HepG2 (cell line): ENCODE results near the gene PRKCB. TPM values are rescaled to one million over a fixed set of nuclear protein-coding genes. Genes with fewer than 3 reads are reported as not detected.

Source experiments
- ATAC-seq: fragments of 200-7000 bp; cut with Tn5 transposase; 3 replicates; pipeline ENCODE4 v1.9.1; 2020; ENCODE audit warnings: mild to moderate bottlenecking, moderate library complexity
- BruUV-seq: library from RNA; stranded (reverse); fragments of 400-500 nt; replicated peaks from 2 replicates; lab custom pipeline; 2021; lab: Mats Ljungman, UMichigan
- CTCF ChIA-PET: fragments of 300-600 bp; formaldehyde crosslinking; extraction: SDS; loops from one replicate; lab custom pipeline; 2021; ENCODE audit warnings: low total read pairs, inconsistent platforms, low intra/inter-chr PET ratio; lab: Yijun Ruan, JAX
- POLR2A ChIA-PET: fragments of 350-600 bp; sonication (Branson Sonifier 250); formaldehyde crosslinking; loops from one replicate; lab custom pipeline; 2020; ENCODE audit warnings: antibody characterized with exemption, inconsistent platforms; lab: Yijun Ruan, JAX
- DNase-seq: peaks from one replicate; pipeline ENCODE4 v3.0.0-alpha.2; 2015; ENCODE audit warnings: low spot score
- FAIRE-seq: peaks from 3 replicates; lab custom pipeline; 2011; peaks lifted over from hg19 to GRCh38; lab: Jason Lieb, UNC
- H2AFZ ChIP-seq: one replicate; pipeline ENCODE4 v1.6.1; 2011; ENCODE audit warnings: low read length, inconsistent platforms
- H3K27ac ChIP-seq: fragments of 300-600 bp; 3 replicates; pipeline ENCODE4 v1.8.0; 2011; ENCODE audit warnings: mixed run types, mild to moderate bottlenecking, mixed read lengths, low read length, inconsistent platforms; ENCODE audit not compliant: insufficient read depth; ENCODE audit errors: extremely low read length
- H3K27me3 ChIP-seq, 2 experiments: fragments of 200-600 bp in 1 of 2; 2 replicates in 1 of 2; 3 replicates in 1 of 2; pipeline versions ENCODE4 v1.6.0 to v1.8.0; 2011; ENCODE audit warnings: low read length in 2 of 2, mild to moderate bottlenecking in 2 of 2, moderate library complexity in 2 of 2, inconsistent platforms in 1 of 2; ENCODE audit not compliant: insufficient read depth in 2 of 2, control insufficient read depth in 1 of 2
- H3K36me3 ChIP-seq, 2 experiments: fragments of 200-600 bp in 1 of 2; replicated peaks in 1 of 2; 2 replicates in 1 of 2; 3 replicates in 1 of 2; pipeline versions ENCODE4 v1.5.1 to v1.8.0; 2011; ENCODE audit warnings: low read length in 2 of 2, inconsistent platforms in 1 of 2; ENCODE audit not compliant: insufficient read depth in 2 of 2, control insufficient read depth in 1 of 2
- H3K4me1 ChIP-seq: 2 replicates; pipeline ENCODE4 v1.5.1; 2012; ENCODE audit warnings: low read length, inconsistent platforms; ENCODE audit not compliant: insufficient read depth
- H3K4me2 ChIP-seq: 2 replicates; pipeline ENCODE4 v1.6.0; 2011; ENCODE audit warnings: low read depth, low read length, inconsistent platforms
- H3K4me3 ChIP-seq, 3 experiments: fragments of 200-600 bp in 1 of 3; sonication (generic), shearing (Covaris generic) in 1 of 3; replicated peaks in 1 of 3; 2 replicates each; pipeline ENCODE4 v1.5.1; 2011 to 2016; ENCODE audit warnings: low read length in 3 of 3, inconsistent platforms in 2 of 3, low read depth in 2 of 3, mild to moderate bottlenecking in 2 of 3, control low read depth in 1 of 3, mixed read lengths in 1 of 3; ENCODE audit not compliant: insufficient read depth in 1 of 3
- H3K79me2 ChIP-seq: one replicate; pipeline ENCODE4 v1.6.1; 2011; ENCODE audit warnings: low read length, inconsistent platforms; ENCODE audit not compliant: insufficient read depth
- H3K9ac ChIP-seq: 2 replicates; pipeline ENCODE4 v1.6.0; 2011; ENCODE audit warnings: mild to moderate bottlenecking, low read depth, low read length, inconsistent platforms; ENCODE audit not compliant: insufficient read depth
- H3K9me3 ChIP-seq: 2 replicates; pipeline ENCODE4 v1.5.1; 2012; ENCODE audit warnings: mild to moderate bottlenecking, low read length
- H4K20me1 ChIP-seq: 2 replicates; pipeline ENCODE4 v1.6.0; 2011; ENCODE audit warnings: inconsistent platforms, mild to moderate bottlenecking, low read length, moderate library complexity; ENCODE audit not compliant: insufficient read depth
- DNMT1 ChIP-seq: sonication (generic); formaldehyde crosslinking; IDR thresholded peaks from 2 replicates; pipeline ENCODE4 v1.5.1; 2020; ENCODE audit warnings: mild to moderate bottlenecking, missing genetic modification reagents
- EP300 ChIP-seq, 3 experiments: sonication (generic) in 1 of 3; formaldehyde crosslinking in 1 of 3; IDR thresholded peaks; 2 replicates each; pipeline versions ENCODE4 v1.5.1 to v1.6.1; 2011 to 2020; ENCODE audit warnings: low read depth in 2 of 3, low read length in 2 of 3, borderline replicate concordance in 1 of 3, improper control_type of control experiment in 1 of 3, mild to moderate bottlenecking in 1 of 3, missing genetic modification reagents in 1 of 3, moderate library complexity in 1 of 3
- FOSL1 ChIP-seq: sonication (generic); formaldehyde crosslinking; IDR thresholded peaks from 2 replicates; pipeline ENCODE4 v1.9.0; 2021; ENCODE audit warnings: missing genetic modification reagents, borderline replicate concordance
- HNRNPK ChIP-seq: fragments of 200-400 bp; formaldehyde crosslinking; IDR thresholded peaks from 2 replicates; pipeline ENCODE4 v1.6.1; 2018; ENCODE audit warnings: low read length, low read depth, moderate library complexity, mild to moderate bottlenecking; ENCODE audit not compliant: poor library complexity, severe bottlenecking
- PAXIP1 ChIP-seq: sonication (generic); formaldehyde crosslinking; conservative IDR thresholded peaks from 2 replicates; pipeline ENCODE4 v1.4.0; 2020; ENCODE audit warnings: mild to moderate bottlenecking, missing genetic modification reagents, moderate library complexity
- ZBTB39 ChIP-seq: sonication (generic); formaldehyde crosslinking; IDR thresholded peaks from 2 replicates; pipeline ENCODE4 v1.5.0; 2020; ENCODE audit warnings: missing genetic modification reagents
- ZMYM4 ChIP-seq: sonication (generic); formaldehyde crosslinking; IDR thresholded peaks from 2 replicates; pipeline ENCODE4 v1.8.1; 2023; ENCODE audit warnings: mild to moderate bottlenecking, missing genetic modification reagents
- ZNF12 ChIP-seq: sonication (generic); formaldehyde crosslinking; IDR thresholded peaks from 2 replicates; pipeline ENCODE4 v1.5.0; 2020; ENCODE audit warnings: missing genetic modification reagents
- ZNF3 ChIP-seq: IDR thresholded peaks from 2 replicates; pipeline ENCODE4 v1.7.0; 2017; ENCODE audit warnings: inconsistent platforms
- ZNF335 ChIP-seq: sonication (generic); formaldehyde crosslinking; IDR thresholded peaks from 2 replicates; pipeline ENCODE4 v1.4.0; 2020; ENCODE audit warnings: missing genetic modification reagents
- ZNF510 ChIP-seq: sonication (generic); formaldehyde crosslinking; IDR thresholded peaks from 2 replicates; pipeline ENCODE4 v1.4.0; 2020; ENCODE audit warnings: low read depth, mild to moderate bottlenecking, missing genetic modification reagents
- ZNF589 ChIP-seq: sonication (generic); formaldehyde crosslinking; conservative IDR thresholded peaks from 2 replicates; pipeline ENCODE4 v1.8.0; 2022; ENCODE audit warnings: mild to moderate bottlenecking, moderate library complexity, missing genetic modification reagents
- ZNF607 ChIP-seq: sonication (generic); formaldehyde crosslinking; IDR thresholded peaks from 2 replicates; pipeline ENCODE4 v1.5.1; 2020; ENCODE audit warnings: missing genetic modification reagents, mild to moderate bottlenecking, borderline replicate concordance
- ZNF737 ChIP-seq: sonication (generic); formaldehyde crosslinking; IDR thresholded peaks from 2 replicates; pipeline ENCODE4 v1.5.0; 2020; ENCODE audit warnings: missing genetic modification reagents, mild to moderate bottlenecking, borderline replicate concordance
- ZNF75D ChIP-seq: sonication (generic); formaldehyde crosslinking; IDR thresholded peaks from 2 replicates; pipeline ENCODE4 v1.8.1; 2023; ENCODE audit warnings: missing genetic modification reagents, mild to moderate bottlenecking, borderline replicate concordance
- ZNF777 ChIP-seq: sonication (generic); formaldehyde crosslinking; IDR thresholded peaks from 2 replicates; pipeline ENCODE4 v1.4.0; 2020; ENCODE audit warnings: missing genetic modification reagents
- WGBS: methylation state at CpG from one replicate; pipeline ENCODE4 v1.1.6; 2017; ENCODE audit warnings: low lambda C conversion rate; 5-methylcytosine and 5-hydroxymethylcytosine counted together
- in situ Hi-C: cut with HindIII; loops from 2 replicates; pipeline ENCODE4 v1.10.0; 2017; ENCODE audit warnings: low pct_unique_long_range_greater_than_20kb; ENCODE audit not compliant: extremely low pct_ligation_motif_present
- intact Hi-C: fragments of 100-400 bp; cut with micrococcal nuclease; formaldehyde crosslinking; loops from one replicate; pipeline ENCODE4 v1.10.0; 2022; ENCODE audit not compliant: unreplicated experiment
- polyA plus RNA-seq, 8 experiments: library from polyadenylated mRNA; depleted of rRNA in 3 of 8; stranded (reverse) in 7 of 8; unstranded in 1 of 8; fragments of >200 nt; fragmentation: Illumina TruSeq in 4 of 8; extraction: Trizol in 4 of 8; gene quantifications; 2 replicates each; pipeline versions ENCODE4 v1.2.1 to v1.2.3, GENCODE V29; 2011 to 2016; ENCODE audit warnings: low read depth in 4 of 8, missing spikeins in 1 of 8, mixed read lengths in 1 of 8; ENCODE audit not compliant: insufficient read depth in 1 of 8
- total RNA-seq, 5 experiments: library from RNA; depleted of rRNA; stranded (reverse); fragments of >200 nt; fragmentation: Illumina TruSeq; extraction: Trizol; gene quantifications; 2 replicates each; pipeline ENCODE4 v1.2.3, GENCODE V29; 2016; ENCODE audit warnings: low read depth in 1 of 5
- TF ChIP-seq, protein P1 (sequence below): sonication (generic); formaldehyde crosslinking; IDR thresholded peaks from 2 replicates; pipeline ENCODE4 v1.5.1; 2020; ENCODE audit warnings: missing genetic modification reagents, mild to moderate bottlenecking, borderline replicate concordance

The PRKCB gene
- total and polyA plus RNA-seq, 2 of the 13 experiments (the other 11 are each of a cell fraction or from before 2014, with no cell fraction given), result 0.01 TPM; not detected in 1

DNA sequence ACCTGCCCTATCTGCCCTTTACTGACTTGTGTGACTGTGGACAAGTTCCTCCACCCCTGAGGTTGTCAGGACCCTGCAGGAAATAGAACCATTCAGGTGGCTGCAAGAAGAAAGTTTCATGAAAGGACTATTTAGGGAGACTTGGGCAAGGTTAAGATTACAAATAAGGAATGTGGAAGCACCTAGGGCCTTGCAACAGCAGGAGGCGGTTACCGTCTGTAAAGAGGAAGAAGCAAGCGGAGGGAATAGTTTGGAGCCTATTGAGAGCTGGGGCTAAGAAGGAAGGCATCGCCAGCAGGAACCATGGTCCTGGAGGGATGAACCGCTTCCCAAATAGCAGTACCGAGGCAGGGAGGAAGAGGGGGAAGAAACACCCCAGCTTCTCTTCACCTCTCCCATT is 132.4 kb downstream of the PRKCB start:
- Histone ChIP-seq H3K79me2 (no peaks in the 10 kb centered on the region), H3K9me3 (no peaks in the 10 kb centered on the region), H3K27me3 (peaks cover 0 to 22% of the 10 kb centered on the region in 2 experiments; a peak in 2 of 5 replicates), H3K4me2 (no peak overlapping the region), H3K9ac (no peak overlapping the region), H4K20me1 (no peaks in the 10 kb centered on the region), H3K4me1 (peaks cover 6% of the 10 kb centered on the region; the same call in 1 of the 2 replicates), H3K4me3 (no peak overlapping the region), H2AFZ (no peak overlapping the region), H3K27ac (no peak overlapping the region), H3K36me3 (no peaks in the 10 kb centered on the region)
- no peak for DNase-seq
- BruUV-seq, result no TSS peak
- FAIRE-seq, result no peak
- WGBS, result 34% methylated on average over 6 of the region's 6 CpGs
- ATAC-seq, result no peak
- intact Hi-C loops, result no loop called here
- POLR2A ChIA-PET, result no interaction called here
- CTCF ChIA-PET, result no interaction called here
- in situ Hi-C loops, result no loop called here
- TF ChIP-seq ZNF589 (CRISPR knock-in tag), result no peak
- TF ChIP-seq ZNF3, result no peak
- no peak for TF ChIP-seq ZNF12 (CRISPR knock-in tag)
- TF ChIP-seq, protein P1, sequence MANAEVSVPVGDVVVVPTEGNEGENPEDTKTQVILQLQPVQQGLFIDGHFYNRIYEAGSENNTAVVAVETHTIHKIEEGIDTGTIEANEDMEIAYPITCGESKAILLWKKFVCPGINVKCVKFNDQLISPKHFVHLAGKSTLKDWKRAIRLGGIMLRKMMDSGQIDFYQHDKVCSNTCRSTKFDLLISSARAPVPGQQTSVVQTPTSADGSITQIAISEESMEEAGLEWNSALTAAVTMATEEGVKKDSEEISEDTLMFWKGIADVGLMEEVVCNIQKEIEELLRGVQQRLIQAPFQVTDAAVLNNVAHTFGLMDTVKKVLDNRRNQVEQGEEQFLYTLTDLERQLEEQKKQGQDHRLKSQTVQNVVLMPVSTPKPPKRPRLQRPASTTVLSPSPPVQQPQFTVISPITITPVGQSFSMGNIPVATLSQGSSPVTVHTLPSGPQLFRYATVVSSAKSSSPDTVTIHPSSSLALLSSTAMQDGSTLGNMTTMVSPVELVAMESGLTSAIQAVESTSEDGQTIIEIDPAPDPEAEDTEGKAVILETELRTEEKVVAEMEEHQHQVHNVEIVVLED (CRISPR knock-in tag), result no peak
- no peak for TF ChIP-seq ZNF737
- TF ChIP-seq PAXIP1 (CRISPR knock-in tag), result no peak
- no peak for TF ChIP-seq FOSL1
- no peak for TF ChIP-seq ZNF335 (CRISPR knock-in tag)
- TF ChIP-seq ZNF510 (CRISPR knock-in tag), result no peak
- TF ChIP-seq ZNF75D (CRISPR knock-in tag), result no peak
- TF ChIP-seq ZBTB39, result no peak
- no peak for TF ChIP-seq ZMYM4 (CRISPR knock-in tag)
- no peak for TF ChIP-seq HNRNPK
- TF ChIP-seq ZNF607 (CRISPR knock-in tag), result no peak
- no peak for TF ChIP-seq EP300 (IDR thresholded peaks at IDR 0.05; ENCODE audit: low read depth in 2 of 2, low read length in 2 of 2)
- TF ChIP-seq EP300 (CRISPR knock-in tag; IDR thresholded peaks at IDR 0.05; ENCODE audit: borderline replicate concordance), result no peak
- TF ChIP-seq ZNF777, result no peak
- TF ChIP-seq DNMT1, result no peak
